ENCODE measurements around the gene MAP3K13.

MAP3K13 gene

DNA sequence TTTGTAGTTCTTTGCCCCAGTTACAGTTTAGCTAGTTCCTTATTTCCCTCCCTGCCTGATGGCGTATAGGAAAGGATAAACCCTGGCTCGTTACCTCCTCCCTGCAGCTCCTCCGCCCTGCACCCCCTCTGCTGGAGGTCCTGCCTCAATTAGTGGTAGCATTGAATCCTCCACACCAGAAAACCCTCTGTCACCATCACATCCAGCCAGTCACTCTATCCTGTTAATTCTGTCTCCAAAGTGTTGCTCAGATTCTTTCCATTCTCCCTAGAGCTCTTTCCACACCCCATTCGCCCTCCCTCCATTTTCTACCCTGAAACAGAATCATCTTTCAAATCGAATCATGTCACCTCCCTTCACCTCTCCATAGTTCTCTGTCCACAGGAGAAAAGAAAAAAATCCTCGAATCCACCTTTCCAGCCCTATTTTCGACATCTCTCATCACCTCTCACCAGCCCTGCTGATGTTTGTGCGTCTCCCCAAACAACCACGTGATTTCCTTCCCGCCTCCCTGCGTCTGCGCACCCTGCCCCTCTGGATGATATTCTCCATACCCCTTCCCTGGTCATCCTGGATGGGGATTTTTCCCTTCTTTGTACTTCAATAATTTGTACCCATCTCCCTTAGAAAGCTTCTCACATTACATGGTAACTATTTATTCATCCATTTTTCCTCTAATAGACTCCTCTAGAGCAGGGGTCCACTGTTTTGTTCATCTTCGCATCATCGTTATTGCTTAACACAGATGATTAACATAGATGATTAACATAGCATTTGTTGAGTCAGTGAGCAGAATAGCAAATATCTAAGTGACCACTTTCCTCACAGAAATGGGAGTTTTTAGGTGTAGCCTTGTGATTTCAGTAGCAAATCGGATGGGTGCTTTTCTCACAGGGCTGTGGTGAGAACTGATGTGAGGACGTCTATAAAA is 37.1 kb downstream of the MAP3K13 start:
- DNase-seq (ENCODE audit: extremely low spot score): no peak
- ChIA-PET POLR2A (no interaction called here), CTCF (no interaction called here)
- TF ChIP-seq SUZ12 (IDR thresholded peaks at IDR 0.05): no peak
- no peak for TF ChIP-seq FOXM1 (IDR thresholded peaks at IDR 0.05; ENCODE audit: borderline replicate concordance)
- TF ChIP-seq FOXK2 (IDR thresholded peaks at IDR 0.05): no peak
- TF ChIP-seq SP1 (IDR thresholded peaks at IDR 0.05): no peak
- TF ChIP-seq CTBP1 (IDR thresholded peaks at IDR 0.05; ENCODE audit: borderline replicate concordance): no peak
- TF ChIP-seq, protein P1, sequence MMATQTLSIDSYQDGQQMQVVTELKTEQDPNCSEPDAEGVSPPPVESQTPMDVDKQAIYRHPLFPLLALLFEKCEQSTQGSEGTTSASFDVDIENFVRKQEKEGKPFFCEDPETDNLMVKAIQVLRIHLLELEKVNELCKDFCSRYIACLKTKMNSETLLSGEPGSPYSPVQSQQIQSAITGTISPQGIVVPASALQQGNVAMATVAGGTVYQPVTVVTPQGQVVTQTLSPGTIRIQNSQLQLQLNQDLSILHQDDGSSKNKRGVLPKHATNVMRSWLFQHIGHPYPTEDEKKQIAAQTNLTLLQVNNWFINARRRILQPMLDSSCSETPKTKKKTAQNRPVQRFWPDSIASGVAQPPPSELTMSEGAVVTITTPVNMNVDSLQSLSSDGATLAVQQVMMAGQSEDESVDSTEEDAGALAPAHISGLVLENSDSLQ (IDR thresholded peaks at IDR 0.05): no peak
- no peak for TF ChIP-seq ZNF384 (IDR thresholded peaks at IDR 0.05)
- no peak for TF ChIP-seq ARNT (IDR thresholded peaks at IDR 0.05)
- no peak for TF ChIP-seq L3MBTL2 (conservative IDR thresholded peaks at IDR 0.05)
- TF ChIP-seq ELF4 (IDR thresholded peaks at IDR 0.05): no peak
- no peak for TF ChIP-seq TARDBP (IDR thresholded peaks at IDR 0.05)

DNA sequence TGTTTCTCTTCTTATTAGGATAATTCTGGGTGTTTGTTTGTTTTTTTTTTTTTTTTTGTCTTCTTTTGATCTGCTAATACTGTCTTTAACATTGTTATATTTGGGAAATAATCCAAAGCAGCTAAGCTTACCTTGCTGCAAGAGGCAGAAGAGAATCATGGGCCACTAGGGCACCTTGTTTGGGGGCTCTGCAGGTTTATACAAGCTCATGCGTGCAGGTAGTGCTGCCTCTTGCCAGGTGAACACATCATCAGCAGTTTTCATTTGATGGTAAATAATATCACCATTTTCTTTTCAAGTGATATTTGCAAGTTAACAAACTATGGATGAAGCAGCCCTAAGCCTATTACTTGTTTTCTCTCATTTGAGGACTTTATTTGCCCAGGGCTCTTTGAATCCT is 37.9 kb downstream of the MAP3K13 start:
- no peak for TF ChIP-seq NFRKB (IDR thresholded peaks at IDR 0.05)
- TF ChIP-seq, protein P1 (IDR thresholded peaks at IDR 0.05): no peak
- no peak for TF ChIP-seq FOXM1 (IDR thresholded peaks at IDR 0.05; ENCODE audit: borderline replicate concordance)
- TF ChIP-seq CTBP1 (IDR thresholded peaks at IDR 0.05; ENCODE audit: borderline replicate concordance): no peak
- TF ChIP-seq ZNF384 (IDR thresholded peaks at IDR 0.05): no peak
- TF ChIP-seq BHLHE40 (IDR thresholded peaks at IDR 0.05; ENCODE audit: borderline replicate concordance): no peak
- no peak for TF ChIP-seq FOXA1 (IDR thresholded peaks at IDR 0.05)
- TF ChIP-seq TARDBP (IDR thresholded peaks at IDR 0.05): no peak
- TF ChIP-seq SUZ12 (IDR thresholded peaks at IDR 0.05): no peak
- no peak for TF ChIP-seq FOXK2 (IDR thresholded peaks at IDR 0.05)
- no peak for TF ChIP-seq L3MBTL2 (conservative IDR thresholded peaks at IDR 0.05)
- TF ChIP-seq HDGF (IDR thresholded peaks at IDR 0.05; ENCODE audit: borderline replicate concordance): no peak
- TF ChIP-seq ARNT (IDR thresholded peaks at IDR 0.05): no peak
- TF ChIP-seq LEF1 (IDR thresholded peaks at IDR 0.05; ENCODE audit: borderline replicate concordance): no peak
- no peak for TF ChIP-seq SP1 (IDR thresholded peaks at IDR 0.05)
- no peak for TF ChIP-seq ELF4 (IDR thresholded peaks at IDR 0.05)
- ChIA-PET CTCF (no interaction called here), POLR2A (no interaction called here)
- DNase-seq (ENCODE audit: extremely low spot score): no peak

DNA sequence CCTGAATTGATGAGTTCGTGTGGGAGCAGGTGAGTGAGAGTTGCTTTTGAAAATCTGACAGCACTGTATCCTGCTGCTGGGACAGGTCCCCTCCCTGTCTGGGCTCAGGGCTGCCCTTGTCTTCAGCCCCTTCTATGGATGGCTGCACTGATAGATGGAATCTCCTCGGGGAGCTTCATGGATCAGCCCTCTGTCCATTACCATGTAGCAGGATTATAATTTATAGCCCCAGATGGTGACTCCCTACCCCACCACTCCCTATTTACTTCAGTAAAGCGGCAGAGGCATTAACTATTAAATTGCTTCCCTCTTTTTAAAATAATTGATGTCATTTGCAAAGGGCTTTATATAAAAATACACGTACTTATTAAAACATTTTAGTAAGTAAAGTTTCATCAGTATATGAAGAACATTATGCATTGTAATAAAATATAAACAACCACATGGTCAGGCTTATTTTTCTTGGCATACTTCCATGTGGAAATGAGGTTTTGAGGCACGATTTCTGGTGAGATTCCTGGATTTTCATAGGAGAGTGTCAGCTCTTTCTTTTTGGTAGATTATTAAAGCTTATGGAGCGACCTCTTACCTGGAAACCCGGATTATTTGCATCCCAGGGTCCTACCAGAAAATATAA is 38.5 kb downstream of the MAP3K13 start:
- DNase-seq (ENCODE audit: extremely low spot score): no peak
- CTCF ChIA-PET: no interaction called here
- TF ChIP-seq CTBP1 (IDR thresholded peaks at IDR 0.05; ENCODE audit: borderline replicate concordance): no peak
- TF ChIP-seq, protein P1 (IDR thresholded peaks at IDR 0.05): peak; percentile 63
- POLR2A ChIA-PET: no interaction called here

DNA sequence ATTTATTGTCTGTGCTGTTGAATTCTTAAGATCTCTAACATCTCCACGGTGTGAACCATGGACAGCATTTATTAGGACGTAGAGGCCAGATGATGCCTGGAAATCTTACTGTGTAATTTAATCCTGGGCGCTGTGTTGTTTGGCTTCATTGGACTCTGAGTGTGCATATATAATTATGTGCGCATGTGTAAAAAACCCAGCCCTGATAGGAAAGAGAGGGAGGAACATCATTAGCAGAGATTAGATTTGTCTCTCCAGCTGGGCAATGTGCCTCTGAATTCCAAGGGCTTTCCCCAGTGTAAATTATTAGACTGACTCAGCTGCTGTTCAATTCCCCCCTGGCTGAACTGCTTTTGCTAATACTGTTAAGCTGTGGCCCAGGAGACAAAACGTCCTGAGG is 39.6 kb downstream of the MAP3K13 start:
- POLR2A ChIA-PET: no interaction called here
- CTCF ChIA-PET: no interaction called here
- TF ChIP-seq L3MBTL2 (conservative IDR thresholded peaks at IDR 0.05) (no peak), NFRKB (IDR thresholded peaks at IDR 0.05) (no peak), FOXM1 (IDR thresholded peaks at IDR 0.05; ENCODE audit: borderline replicate concordance) (no peak), SUZ12 (IDR thresholded peaks at IDR 0.05) (no peak), FOXA1 (IDR thresholded peaks at IDR 0.05) (no peak), ELF4 (IDR thresholded peaks at IDR 0.05) (no peak), CTBP1 (IDR thresholded peaks at IDR 0.05; ENCODE audit: borderline replicate concordance) (no peak), FOXK2 (IDR thresholded peaks at IDR 0.05) (no peak), SP1 (IDR thresholded peaks at IDR 0.05) (no peak), BHLHE40 (IDR thresholded peaks at IDR 0.05; ENCODE audit: borderline replicate concordance) (no peak), LEF1 (IDR thresholded peaks at IDR 0.05; ENCODE audit: borderline replicate concordance) (no peak), HDGF (IDR thresholded peaks at IDR 0.05; ENCODE audit: borderline replicate concordance) (no peak), TARDBP (IDR thresholded peaks at IDR 0.05) (no peak), ARNT (IDR thresholded peaks at IDR 0.05) (no peak), ZNF384 (IDR thresholded peaks at IDR 0.05) (no peak)
- TF ChIP-seq, protein P1 (IDR thresholded peaks at IDR 0.05): no peak
- peak; percentile 15 for DNase-seq (ENCODE audit: extremely low spot score)

GRCh38 chr3:185403002-185403401 is 40.1 kb downstream of the MAP3K13 start:
- CTCF ChIA-PET: no interaction called here
- DNase-seq (ENCODE audit: extremely low spot score): no peak
- TF ChIP-seq LEF1 (IDR thresholded peaks at IDR 0.05; ENCODE audit: borderline replicate concordance): no peak
- no peak for TF ChIP-seq NFRKB (IDR thresholded peaks at IDR 0.05)
- TF ChIP-seq BHLHE40 (IDR thresholded peaks at IDR 0.05; ENCODE audit: borderline replicate concordance): no peak
- POLR2A ChIA-PET: no interaction called here

All from HEK293T (cell line).